Stomach (tissue), 9 donors: ENCODE data around the gene OCA2. TPM values are rescaled to one million over a fixed set of nuclear protein-coding genes. Genes with fewer than 3 reads are reported as not detected.
"Not testable (repeated sequence)": the region's sequence is repeated elsewhere in the genome, so short reads cannot be mapped to it uniquely, and the experiment has no call there.

ENCODE experiments used
- DNase-seq, 2 donors: peaks; one replicate each; pipeline versions ENCODE4 v3.0.0 to v3.0.0-alpha.2; 2013 to 2019
- H3K27ac ChIP-seq, 5 donors: fragments of 200-600 bp in 4 of 5; sonication (generic) in 4 of 5; one replicate each; pipeline ENCODE4 v1.5.1; 2013 to 2019; ENCODE audit warnings: mild to moderate bottlenecking in 1 of 5, moderate library complexity in 1 of 5
- H3K27me3 ChIP-seq, 3 donors: fragments of 200-600 bp; sonication (generic); one replicate each; pipeline ENCODE4 v1.5.1; 2017 to 2019; ENCODE audit warnings: mixed run types in 1 of 3
- H3K36me3 ChIP-seq, 4 donors: fragments of 200-600 bp; sonication (generic); 1 replicate in 3 of 4; 2 replicates in 1 of 4; pipeline ENCODE4 v1.5.1; 2016 to 2019
- H3K4me1 ChIP-seq, 4 donors: fragments of 200-600 bp; sonication (generic); one replicate each; pipeline ENCODE4 v1.5.1; 2016 to 2019
- H3K4me3 ChIP-seq, 4 donors: fragments of 200-600 bp; sonication (generic) in 3 of 4; one replicate each; pipeline ENCODE4 v1.5.1; 2016 to 2019; ENCODE audit warnings: mild to moderate bottlenecking in 1 of 4
- H3K9me3 ChIP-seq, 4 donors: fragments of 200-600 bp; sonication (generic); one replicate each; pipeline ENCODE4 v1.5.1; 2016 to 2019
- CTCF ChIP-seq, 7 experiments: fragments of 450-650 bp in 4 of 7; fragments of 200-600 bp in 3 of 7; sonication (generic) in 3 of 7; IDR thresholded peaks; one replicate each; pipeline ENCODE4 v1.5.1; 2016 to 2019; ENCODE audit warnings: antibody characterized with exemption in 7 of 7, control low read depth in 2 of 7, mild to moderate bottlenecking in 1 of 7
- EP300 ChIP-seq: sonication (generic); formaldehyde crosslinking; IDR thresholded peaks from one replicate; pipeline ENCODE4 v1.6.1; 2017; ENCODE audit warnings: antibody characterized with exemption
- POLR2A ChIP-seq, 4 donors: fragments of 450-650 bp; IDR thresholded peaks; one replicate each; pipeline ENCODE4 v1.6.1; 2016; ENCODE audit warnings: antibody characterized with exemption in 4 of 4, control low read depth in 2 of 4, mild to moderate bottlenecking in 1 of 4, moderate library complexity in 1 of 4
- POLR2AphosphoS5 ChIP-seq, 3 donors: sonication (generic); formaldehyde crosslinking; IDR thresholded peaks; one replicate each; pipeline ENCODE4 v1.6.1; 2016; ENCODE audit warnings: antibody characterized with exemption in 3 of 3
- WGBS, 5 donors: extraction: QIAGEN DNeasy Blood & Tissue Kit in 3 of 5; methylation state at CpG; one replicate each; pipeline versions ENCODE4 v1.1.5 to v1.1.7; 2013 to 2018; 5-methylcytosine and 5-hydroxymethylcytosine counted together
- intact Hi-C: fragments of 100-400 bp; cut with DNase I; formaldehyde crosslinking; loops from one replicate; pipeline ENCODE4 v1.15.1; 2023; ENCODE audit warnings: low total_unique reads
- polyA plus RNA-seq, 3 donors: library from polyadenylated mRNA; stranded (reverse); fragments of 200-250 nt; gene quantifications; one replicate each; pipeline ENCODE4 v1.2.3, GENCODE V29; 2013
- total RNA-seq, 5 donors: library from RNA; depleted of rRNA; stranded (reverse); fragments of >200 nt; gene quantifications; one replicate each; pipeline versions ENCODE4 v1.1.0 to v1.2.3, GENCODE V29; 2014 to 2016
- donor health status: healthy with polysubstance abuse.
- donor health status: Bipolar disorder and iron deficiency.
- donor health status: healthy.

Gene OCA2
- total and polyA plus RNA-seq, 8 donors, result 0.12 to 0.89 (median 0.65) TPM; not detected in 4

GRCh38 chr15:27730868-27731267 lies 368.2 kb downstream of the OCA2 start:
- Histone ChIP-seq H3K4me1 (no peaks in the 10 kb centered on the region), H3K27ac (no peak overlapping the region), H3K27me3 (no peaks in the 10 kb centered on the region), H3K4me3 (no peak overlapping the region), H3K36me3 (no peaks in the 10 kb centered on the region), H3K9me3 (peaks cover 0 to 42% (median 26%) of the 10 kb centered on the region in 4 donors)
- no peak for TF ChIP-seq EP300
- no peak for TF ChIP-seq POLR2A (IDR thresholded peaks at IDR 0.05)
- no peak for TF ChIP-seq POLR2AphosphoS5 (IDR thresholded peaks at IDR 0.05)
- intact Hi-C loops, result no loop called here
- no peak for DNase-seq

GRCh38 chr15:27725731-27726130 lies 373.4 kb downstream of the OCA2 start:
- Histone ChIP-seq H3K27ac (no peak overlapping the region), H3K4me3 (no peak overlapping the region), H3K9me3 (peaks cover 0 to 27% (median 12%) of the 10 kb centered on the region in 4 donors), H3K4me1 (no peaks in the 10 kb centered on the region), H3K27me3 (peaks cover 0 to 13% (median 0%) of the 10 kb centered on the region in 3 donors), H3K36me3 (no peaks in the 10 kb centered on the region)
- no peak for TF ChIP-seq POLR2AphosphoS5 (IDR thresholded peaks at IDR 0.05)
- no peak for TF ChIP-seq EP300
- TF ChIP-seq POLR2A (IDR thresholded peaks at IDR 0.05), result no peak
- no peak for TF ChIP-seq CTCF (IDR thresholded peaks at IDR 0.05)
- WGBS, 5 donors, result 66 to 89% (median 84%) methylated on average over 3 of the region's 3 CpGs
- intact Hi-C loops, result no loop called here
- DNase-seq, result no peak

GRCh38 chr15:27723821-27724220 lies 375.3 kb downstream of the OCA2 start:
- no peak overlapping the region for H3K27ac ChIP-seq
- H3K4me1 ChIP-seq, result no peaks in the 10 kb centered on the region
- no peak for TF ChIP-seq CTCF (IDR thresholded peaks at IDR 0.05)
- no peak for TF ChIP-seq POLR2A (IDR thresholded peaks at IDR 0.05)
- TF ChIP-seq EP300, result no peak
- no peak for TF ChIP-seq POLR2AphosphoS5 (IDR thresholded peaks at IDR 0.05)
- intact Hi-C loops, result no loop called here
- no peak overlapping the region for H3K4me3 ChIP-seq
- 48 to 72% (median 62%) methylated on average over 5 of the region's 5 CpGs for WGBS, 5 donors
- H3K9me3 ChIP-seq, result peaks cover 0 to 32% (median 17%) of the 10 kb centered on the region in 4 donors
- H3K36me3 ChIP-seq, result no peaks in the 10 kb centered on the region
- DNase-seq, result no peak
- peaks cover 0 to 13% (median 0%) of the 10 kb centered on the region in 3 donors for H3K27me3 ChIP-seq

- TF ChIP-seq EP300, result no peak
- no peak for TF ChIP-seq POLR2AphosphoS5 (IDR thresholded peaks at IDR 0.05)
- no peak for TF ChIP-seq POLR2A (IDR thresholded peaks at IDR 0.05)
- no peak for TF ChIP-seq CTCF (IDR thresholded peaks at IDR 0.05)
- DNase-seq, result no peak
- Histone ChIP-seq H3K4me1 (no peaks in the 10 kb centered on the region), H3K27ac (no peak overlapping the region), H3K4me3 (no peak overlapping the region), H3K36me3 (no peaks in the 10 kb centered on the region), H3K9me3 (peaks cover 0 to 46% (median 31%) of the 10 kb centered on the region in 4 donors), H3K27me3 (peaks cover 0 to 13% (median 0%) of the 10 kb centered on the region in 3 donors)
- WGBS, 5 donors, result 78 to 88% (median 80%) methylated on average over 9 of the region's 9 CpGs
- intact Hi-C loops, result no loop called here
Observed at GRCh38 chr15:27722102-27722501, 377.0 kb downstream of the OCA2 start.

- no peaks in the 10 kb centered on the region for H3K4me1 ChIP-seq
- intact Hi-C loops, result no loop called here
- peaks cover 0 to 69% (median 43%) of the 10 kb centered on the region in 4 donors for H3K9me3 ChIP-seq
- no peaks in the 10 kb centered on the region for H3K27me3 ChIP-seq
- H3K4me3 ChIP-seq, result no peak overlapping the region
- no peak for TF ChIP-seq POLR2A (IDR thresholded peaks at IDR 0.05)
- no peak for TF ChIP-seq CTCF (IDR thresholded peaks at IDR 0.05)
- no peak for TF ChIP-seq POLR2AphosphoS5 (IDR thresholded peaks at IDR 0.05)
- no peak for TF ChIP-seq EP300
- H3K27ac ChIP-seq, result no peak overlapping the region
- H3K36me3 ChIP-seq, result no peaks in the 10 kb centered on the region
- WGBS, 5 donors, result 74 to 85% (median 80%) methylated on average over 11 of the region's 11 CpGs
- no peak for DNase-seq
Observed at GRCh38 chr15:27714675-27715074, 384.4 kb downstream of the OCA2 start.

GRCh38 chr15:27713850-27714249 lies 385.3 kb downstream of the OCA2 start:
- H3K27me3 ChIP-seq, intact Hi-C loops, H3K4me3 ChIP-seq, H3K4me1 ChIP-seq, H3K27ac ChIP-seq, DNase-seq, H3K36me3 ChIP-seq: not testable (repeated sequence)
- 80 to 85% (median 82%) methylated on average over 9 of the region's 9 CpGs for WGBS, 5 donors
- H3K9me3 ChIP-seq, result peaks cover 0 to 69% (median 44%) of the 10 kb centered on the region in 4 donors
